Endothelial cell (in vitro differentiated cells): Measurements from ENCODE around the gene PERM1. TPM values are rescaled to one million over a fixed set of nuclear protein-coding genes. Genes with fewer than 3 reads are reported as not detected.
"Not testable (repeated sequence)": the region's sequence is repeated elsewhere in the genome, so short reads cannot be mapped to it uniquely, and the experiment has no call there.

Experiments used
- DNase-seq: peaks from one replicate; pipeline ENCODE4 v3.0.0; 2021; ENCODE audit warnings: low spot score
- H3K27ac Mint-ChIP-seq: one replicate; pipeline ENCODE4 v1.8.0; 2021; ENCODE audit warnings: mixed read lengths, inconsistent platforms; ENCODE audit not compliant: unreplicated experiment
- H3K27me3 Mint-ChIP-seq: one replicate; pipeline ENCODE4 v1.8.0; 2021; ENCODE audit warnings: mild to moderate bottlenecking, moderate library complexity, mixed read lengths, inconsistent platforms; ENCODE audit not compliant: unreplicated experiment
- H3K36me3 Mint-ChIP-seq: one replicate; pipeline ENCODE4 v1.8.0; 2021; ENCODE audit warnings: mild to moderate bottlenecking, low read depth, mixed read lengths, inconsistent platforms; ENCODE audit not compliant: unreplicated experiment
- H3K4me1 Mint-ChIP-seq: one replicate; pipeline ENCODE4 v1.8.0; 2021; ENCODE audit warnings: mild to moderate bottlenecking, mixed read lengths, inconsistent platforms; ENCODE audit not compliant: unreplicated experiment
- H3K4me3 Mint-ChIP-seq: one replicate; pipeline ENCODE4 v1.8.0; 2021; ENCODE audit warnings: mild to moderate bottlenecking, mixed read lengths, inconsistent platforms; ENCODE audit not compliant: unreplicated experiment
- H3K9me3 Mint-ChIP-seq: one replicate; pipeline ENCODE4 v1.8.0; 2021; ENCODE audit warnings: mixed read lengths, inconsistent platforms; ENCODE audit not compliant: unreplicated experiment
- total RNA-seq: library from RNA; stranded (reverse); fragmentation: NEBNext Ultra II Directional; extraction: Animal tissue kit (Norgen Biotek cat#: 25700); gene quantifications from one replicate; pipeline ENCODE4 v1.2.1, GENCODE V29; 2021; ENCODE audit not compliant: unreplicated experiment
- TF ChIP-seq, protein P1 (sequence below): fragments of 200-600 bp; sonication (generic); IDR thresholded peaks from one replicate; pipeline ENCODE4 v1.5.0; 2021; ENCODE audit warnings: antibody characterized with exemption; ENCODE audit not compliant: unreplicated experiment

Gene PERM1
- total RNA-seq, 1 donor from 2014 or later = not detected

- no peak for DNase-seq
- TF ChIP-seq, protein P1, sequence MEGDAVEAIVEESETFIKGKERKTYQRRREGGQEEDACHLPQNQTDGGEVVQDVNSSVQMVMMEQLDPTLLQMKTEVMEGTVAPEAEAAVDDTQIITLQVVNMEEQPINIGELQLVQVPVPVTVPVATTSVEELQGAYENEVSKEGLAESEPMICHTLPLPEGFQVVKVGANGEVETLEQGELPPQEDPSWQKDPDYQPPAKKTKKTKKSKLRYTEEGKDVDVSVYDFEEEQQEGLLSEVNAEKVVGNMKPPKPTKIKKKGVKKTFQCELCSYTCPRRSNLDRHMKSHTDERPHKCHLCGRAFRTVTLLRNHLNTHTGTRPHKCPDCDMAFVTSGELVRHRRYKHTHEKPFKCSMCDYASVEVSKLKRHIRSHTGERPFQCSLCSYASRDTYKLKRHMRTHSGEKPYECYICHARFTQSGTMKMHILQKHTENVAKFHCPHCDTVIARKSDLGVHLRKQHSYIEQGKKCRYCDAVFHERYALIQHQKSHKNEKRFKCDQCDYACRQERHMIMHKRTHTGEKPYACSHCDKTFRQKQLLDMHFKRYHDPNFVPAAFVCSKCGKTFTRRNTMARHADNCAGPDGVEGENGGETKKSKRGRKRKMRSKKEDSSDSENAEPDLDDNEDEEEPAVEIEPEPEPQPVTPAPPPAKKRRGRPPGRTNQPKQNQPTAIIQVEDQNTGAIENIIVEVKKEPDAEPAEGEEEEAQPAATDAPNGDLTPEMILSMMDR = no peak
- Mint-ChIP-seq H3K4me3 (peak overlapping the region; percentile 51), H3K4me1 (peaks cover 3% of the 10 kb centered on the region), H3K36me3 (peaks cover 5% of the 10 kb centered on the region), H3K9me3 (no peaks in the 10 kb centered on the region), H3K27me3 (peaks cover 23% of the 10 kb centered on the region), H3K27ac (no peak overlapping the region)
Measured at GRCh38 chr1:978069-978834, 3.6 kb downstream of the PERM1 start.

GRCh38 chr1:976791-977190 is 5.1 kb downstream of the PERM1 start:
- not testable (repeated sequence) for H3K36me3 Mint-ChIP-seq, H3K4me3 Mint-ChIP-seq, H3K4me1 Mint-ChIP-seq, H3K27ac Mint-ChIP-seq, DNase-seq, H3K9me3 Mint-ChIP-seq
- H3K27me3 Mint-ChIP-seq = peaks cover 18% of the 10 kb centered on the region

- Mint-ChIP-seq H3K36me3 (peaks cover 3% of the 10 kb centered on the region), H3K27ac (no peak overlapping the region), H3K4me3 (no peak overlapping the region), H3K27me3 (peaks cover 18% of the 10 kb centered on the region), H3K9me3 (no peaks in the 10 kb centered on the region), H3K4me1 (peaks cover 3% of the 10 kb centered on the region)
- DNase-seq = peak; percentile 44
- TF ChIP-seq, protein P1 = no peak
Measured at GRCh38 chr1:975896-976683, 5.8 kb downstream of the PERM1 start.

DNA sequence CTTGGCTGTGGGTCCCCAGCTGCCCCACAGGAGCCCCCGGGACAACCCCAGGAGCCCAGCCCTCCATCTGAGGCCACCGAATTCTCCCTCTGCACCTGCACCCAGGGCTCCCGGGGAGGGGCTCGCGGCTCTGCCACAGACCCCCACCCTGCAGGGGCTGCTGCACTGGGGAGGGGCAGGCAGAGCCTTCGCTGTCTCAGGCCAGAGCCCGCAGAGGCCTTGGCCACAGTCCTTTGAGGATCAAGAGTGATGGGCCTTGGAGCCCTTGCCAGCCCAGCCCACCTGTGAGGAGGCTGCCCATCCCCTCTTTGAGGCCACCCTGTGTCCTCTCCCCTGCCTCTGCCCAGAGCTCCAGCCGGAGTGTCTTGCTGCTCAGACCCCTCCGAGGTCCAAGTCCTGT is 6.5 kb downstream of the PERM1 start:
- peaks cover 3% of the 10 kb centered on the region for H3K36me3 Mint-ChIP-seq
- H3K4me3 Mint-ChIP-seq = no peak overlapping the region

GRCh38 chr1:974687-975328 is 7.1 kb downstream of the PERM1 start:
- Mint-ChIP-seq H3K27me3 (peaks cover 14% of the 10 kb centered on the region), H3K9me3 (no peaks in the 10 kb centered on the region), H3K36me3 (peaks cover 3% of the 10 kb centered on the region), H3K4me1 (peaks cover 3% of the 10 kb centered on the region), H3K4me3 (no peak overlapping the region), H3K27ac (no peak overlapping the region)
- no peak for DNase-seq
- TF ChIP-seq, protein P1 = no peak

More for the DNA sequence above, 6.5 kb downstream of the PERM1 start:
- Mint-ChIP-seq H3K4me1 (peaks cover 3% of the 10 kb centered on the region), H3K9me3 (no peaks in the 10 kb centered on the region), H3K27me3 (peaks cover 16% of the 10 kb centered on the region), H3K27ac (no peak overlapping the region)
- TF ChIP-seq, protein P1 = no peak
- no peak for DNase-seq
